Activated T-helper 9 cell treated with anti-CD3 and anti-CD28 coated beads, Interleukin-2, amount 50 U/mL, for 16 hours (primary cell): Measurements from ENCODE around the gene GNA15.
"Not testable (repeated sequence)": the region's sequence is repeated elsewhere in the genome, so short reads cannot be mapped to it uniquely, and the experiment has no call there.

Experiments used
- DNase-seq: peaks from one replicate; pipeline ENCODE4 v3.0.0-alpha.2; 2020; ENCODE audit warnings: low read depth

Gene GNA15

GRCh38 chr19:3190921-3191805 lies 55.3 kb downstream of the GNA15 start:
- no peak for DNase-seq

- not testable (repeated sequence) for DNase-seq
These were observed 55.9 kb downstream of the GNA15 start for GRCh38 chr19:3191806-3192104.

GRCh38 chr19:3192228-3192635 lies 56.4 kb downstream of the GNA15 start:
- DNase-seq: no peak

GRCh38 chr19:3192684-3193083 lies 56.9 kb downstream of the GNA15 start:
- no peak for DNase-seq

GRCh38 chr19:3193256-3194105 lies 57.6 kb downstream of the GNA15 start:
- no peak for DNase-seq

GRCh38 chr19:3194106-3195087 lies 58.6 kb downstream of the GNA15 start:
- no peak for DNase-seq

GRCh38 chr19:3196064-3196932 lies 60.5 kb downstream of the GNA15 start:
- no peak for DNase-seq

GRCh38 chr19:3196933-3197205 lies 61.0 kb downstream of the GNA15 start:
- DNase-seq: no peak

GRCh38 chr19:3198901-3199700 lies 63.3 kb downstream of the GNA15 start:
- DNase-seq: no peak

GRCh38 chr19:3201072-3201700 lies 65.4 kb downstream of the GNA15 start:
- no peak for DNase-seq

- DNase-seq: no peak
These were observed 66.1 kb downstream of the GNA15 start for GRCh38 chr19:3201911-3202310.

- DNase-seq: no peak
These were observed 66.5 kb downstream of the GNA15 start for GRCh38 chr19:3202346-3202745.

- not testable (repeated sequence) for DNase-seq
These were observed 67.1 kb downstream of the GNA15 start for GRCh38 chr19:3202895-3203294.

- no peak for DNase-seq
These were observed 68.2 kb downstream of the GNA15 start for GRCh38 chr19:3203805-3204645.

- no peak for DNase-seq
These were observed 68.9 kb downstream of the GNA15 start for GRCh38 chr19:3204646-3205275.

- no peak for DNase-seq
These were observed 70.6 kb downstream of the GNA15 start for GRCh38 chr19:3206216-3206953.

GRCh38 chr19:3207461-3208242 lies 71.8 kb downstream of the GNA15 start:
- no peak for DNase-seq
